Keratinocyte (primary cell): Measurements from ENCODE around the gene LRIT2. TPM values are rescaled to one million over a fixed set of nuclear protein-coding genes. Genes with fewer than 3 reads are reported as not detected.

Experiments used
- DNase-seq: peaks from one replicate; pipeline ENCODE4 v3.0.0-alpha.2; 2011; ENCODE audit warnings: low read depth, missing footprints, low spot score
- FAIRE-seq: peaks from 2 replicates; lab custom pipeline; 2011; peaks lifted over from hg19 to GRCh38; lab: Jason Lieb, UNC
- H2AFZ ChIP-seq: 2 replicates; pipeline ENCODE4 v1.6.0; 2012; ENCODE audit warnings: low read length, control low read depth, inconsistent platforms; ENCODE audit not compliant: control insufficient read depth
- H3K27ac ChIP-seq: 2 replicates; pipeline ENCODE4 v1.5.1; 2011; ENCODE audit warnings: low read length; ENCODE audit not compliant: control insufficient read depth, insufficient read depth
- H3K27me3 ChIP-seq: 3 replicates; pipeline ENCODE4 v1.6.0; 2011; ENCODE audit warnings: low read length; ENCODE audit not compliant: control insufficient read depth, insufficient read depth; ENCODE audit errors: extremely low read depth
- H3K36me3 ChIP-seq, 2 experiments: 2 replicates in 1 of 2; 3 replicates in 1 of 2; pipeline ENCODE4 v1.5.1; 2011; ENCODE audit warnings: low read length in 2 of 2, mild to moderate bottlenecking in 1 of 2; ENCODE audit not compliant: control insufficient read depth in 2 of 2, insufficient read depth in 2 of 2; ENCODE audit errors: extremely low read depth in 1 of 2
- H3K4me1 ChIP-seq: 3 replicates; pipeline ENCODE4 v1.5.1; 2011; ENCODE audit warnings: low read length; ENCODE audit not compliant: control insufficient read depth, insufficient read depth; ENCODE audit errors: extremely low read depth
- H3K4me2 ChIP-seq: 3 replicates; pipeline ENCODE4 v1.6.0; 2011; ENCODE audit warnings: low read depth, low read length; ENCODE audit not compliant: control insufficient read depth, insufficient read depth; ENCODE audit errors: extremely low read depth
- H3K4me3 ChIP-seq, 3 experiments: fragments of 200-600 bp in 1 of 3; sonication (generic) in 1 of 3; 2 replicates in 2 of 3; 3 replicates in 1 of 3; pipeline ENCODE4 v1.5.1; 2011 to 2016; ENCODE audit warnings: low read length in 3 of 3, mild to moderate bottlenecking in 3 of 3, control low read depth in 2 of 3, inconsistent platforms in 1 of 3, low read depth in 1 of 3, mixed read lengths in 1 of 3, mixed run types in 1 of 3, moderate library complexity in 1 of 3; ENCODE audit not compliant: control insufficient read depth in 2 of 3, insufficient read depth in 2 of 3; ENCODE audit errors: extremely low read depth in 1 of 3
- H3K79me2 ChIP-seq: 2 replicates; pipeline ENCODE4 v1.6.0; 2012; ENCODE audit warnings: low read length; ENCODE audit not compliant: control insufficient read depth, insufficient read depth
- H3K9ac ChIP-seq: 3 replicates; pipeline ENCODE4 v1.6.0; 2011; ENCODE audit warnings: low read length; ENCODE audit not compliant: control insufficient read depth, insufficient read depth; ENCODE audit errors: extremely low read depth
- H3K9me1 ChIP-seq: 3 replicates; pipeline ENCODE4 v1.6.0; 2011; ENCODE audit warnings: low read length; ENCODE audit not compliant: control insufficient read depth, insufficient read depth; ENCODE audit errors: extremely low read depth
- H3K9me3 ChIP-seq: 2 replicates; pipeline ENCODE4 v1.5.1; 2012; ENCODE audit warnings: low read depth, low read length; ENCODE audit not compliant: control insufficient read depth
- H4K20me1 ChIP-seq: 3 replicates; pipeline ENCODE4 v1.6.0; 2011; ENCODE audit warnings: low read length; ENCODE audit not compliant: control insufficient read depth, insufficient read depth; ENCODE audit errors: extremely low read depth
- CTCF ChIP-seq, 3 experiments: IDR thresholded peaks in 1 of 3; conservative IDR thresholded peaks in 1 of 3; optimal IDR thresholded peaks in 1 of 3; 2 replicates in 2 of 3; 3 replicates in 1 of 3; pipeline versions ENCODE3 to v1.5.1; 2011; ENCODE audit warnings: low read length in 3 of 3, mild to moderate bottlenecking in 3 of 3, moderate library complexity in 2 of 3, control low read depth in 1 of 3, inconsistent platforms in 1 of 3; ENCODE audit not compliant: insufficient read depth in 2 of 3; ENCODE audit errors: extremely low read depth in 1 of 3
- EZH2 ChIP-seq: IDR thresholded peaks from one replicate; pipeline ENCODE4 v1.6.1; 2012; ENCODE audit warnings: inconsistent platforms, mild to moderate bottlenecking, low read length, moderate library complexity
- dilution Hi-C: fragments of 300-500 bp; cut with MboI; formaldehyde crosslinking; loops from one replicate; pipeline ENCODE4 v1.7.0; 2020; ENCODE audit warnings: low sequenced_read_pairs; ENCODE audit not compliant: extremely low pct_ligation_motif_present
- polyA plus RNA-seq, 5 experiments: library from polyadenylated mRNA; depleted of rRNA in 3 of 5; stranded (reverse) in 3 of 5; stranded (forward) in 1 of 5; unstranded in 1 of 5; fragments of >200 nt; gene quantifications; 1 replicate in 1 of 5; 2 replicates in 3 of 5; 3 replicates in 1 of 5; pipeline versions ENCODE4 v1.2.1 to v1.2.3, GENCODE V29; 2011 to 2012; ENCODE audit warnings: missing spikeins in 2 of 5, low read depth in 1 of 5, low replicate concordance in 1 of 5

Gene LRIT2
- polyA plus RNA-seq, 1 donor (not counting 4 experiments of a cell fraction or from before 2014, with no cell fraction given), result not detected

GRCh38 chr10:84237199-84238051 lies 12.1 kb upstream of the LRIT2 start:
- H3K4me3 ChIP-seq, result no peak overlapping the region
- H3K27ac ChIP-seq, result no peak overlapping the region
- H3K36me3 ChIP-seq, result no peaks in the 10 kb centered on the region
- no peak for DNase-seq
- peak in 2 of 3 experiments; percentile 4 to 15 for TF ChIP-seq CTCF (optimal IDR thresholded peaks at IDR 0.05 in 1 of 3, IDR thresholded peaks at IDR 0.05 in 1 of 3, conservative IDR thresholded peaks at IDR 0.05 in 1 of 3; ENCODE audit: extremely low read depth in 1 of 3, insufficient read depth in 2 of 3, low read length in 3 of 3)
- no peak for TF ChIP-seq EZH2
- no peaks in the 10 kb centered on the region for H3K9me3 ChIP-seq
- H4K20me1 ChIP-seq, result no peaks in the 10 kb centered on the region
- FAIRE-seq, result no peak
- no peaks in the 10 kb centered on the region for H3K4me1 ChIP-seq
- no peaks in the 10 kb centered on the region for H3K27me3 ChIP-seq
- no peaks in the 10 kb centered on the region for H3K79me2 ChIP-seq
- dilution Hi-C loops, result no loop called here
- H3K9me1 ChIP-seq, result no peaks in the 10 kb centered on the region
- H3K4me2 ChIP-seq, result no peak overlapping the region
- no peak overlapping the region for H3K9ac ChIP-seq
- H2AFZ ChIP-seq, result no peak overlapping the region

- Histone ChIP-seq H3K4me1 (no peaks in the 10 kb centered on the region), H3K36me3 (no peaks in the 10 kb centered on the region), H3K27me3 (no peaks in the 10 kb centered on the region), H3K9ac (no peak overlapping the region), H3K9me1 (no peaks in the 10 kb centered on the region), H3K79me2 (no peaks in the 10 kb centered on the region), H2AFZ (no peak overlapping the region), H3K4me2 (no peak overlapping the region), H4K20me1 (no peaks in the 10 kb centered on the region), H3K4me3 (no peak overlapping the region), H3K9me3 (no peaks in the 10 kb centered on the region), H3K27ac (no peak overlapping the region)
- TF ChIP-seq EZH2 (no peak), CTCF (optimal IDR thresholded peaks at IDR 0.05 in 1 of 3, IDR thresholded peaks at IDR 0.05 in 1 of 3, conservative IDR thresholded peaks at IDR 0.05 in 1 of 3; ENCODE audit: extremely low read depth in 1 of 3, insufficient read depth in 2 of 3, low read length in 3 of 3) (no peak)
- DNase-seq (no peak), FAIRE-seq (no peak)
- dilution Hi-C loops, result no loop called here
Measured at GRCh38 chr10:84236807-84237198, 11.5 kb upstream of the LRIT2 start.
